H1 (cell line): ENCODE data around the gene RPRM.

Experiments
- CEBPB ChIP-seq: IDR thresholded peaks from 2 replicates; pipeline ENCODE4 v1.6.1; 2012; ENCODE audit warnings: low read depth, low read length
- CTCF ChIP-seq, 3 experiments: IDR thresholded peaks; 1 replicate in 2 of 3; 2 replicates in 1 of 3; pipeline versions ENCODE4 v1.5.1 to v1.6.1; 2011; ENCODE audit warnings: low read length in 3 of 3, mild to moderate bottlenecking in 3 of 3, inconsistent platforms in 2 of 3, low read depth in 1 of 3, moderate library complexity in 1 of 3; ENCODE audit not compliant: insufficient read depth in 1 of 3; ENCODE audit errors: control extremely low read depth in 1 of 3
- EP300 ChIP-seq, 2 experiments: IDR thresholded peaks; 1 replicate in 1 of 2; 2 replicates in 1 of 2; pipeline ENCODE4 v1.6.1; 2011 to 2012; ENCODE audit warnings: low read depth in 2 of 2, low read length in 2 of 2, mild to moderate bottlenecking in 2 of 2, borderline replicate concordance in 1 of 2, inconsistent platforms in 1 of 2, moderate library complexity in 1 of 2
- FOSL1 ChIP-seq: IDR thresholded peaks from 2 replicates; pipeline ENCODE4 v1.6.1; 2011; ENCODE audit warnings: mild to moderate bottlenecking, low read depth, low read length, moderate library complexity; ENCODE audit not compliant: insufficient read depth
- JUND ChIP-seq: IDR thresholded peaks from 2 replicates; pipeline ENCODE4 v1.6.1; 2011; ENCODE audit warnings: mild to moderate bottlenecking, improper control_type of control experiment, low read length
- KDM1A ChIP-seq: fragments of 200-600, 300-600 bp; sonication (generic); IDR thresholded peaks from 2 replicates; pipeline ENCODE4 v1.7.1; 2016; ENCODE audit warnings: mild to moderate bottlenecking, low read length, borderline replicate concordance
- MAX ChIP-seq: IDR thresholded peaks from 2 replicates; pipeline ENCODE4 v1.6.1; 2012; ENCODE audit warnings: inconsistent platforms
- PHF8 ChIP-seq: fragments of 200-600 bp; sonication (generic); conservative IDR thresholded peaks from 2 replicates; pipeline ENCODE4 v1.7.1; 2012; ENCODE audit warnings: low read depth, mild to moderate bottlenecking, inconsistent platforms, low read length, moderate library complexity
- POLR2A ChIP-seq, 2 experiments: IDR thresholded peaks; 1 replicate in 1 of 2; 2 replicates in 1 of 2; pipeline ENCODE4 v1.6.1; 2011; ENCODE audit warnings: low read depth in 2 of 2, low read length in 2 of 2, mild to moderate bottlenecking in 2 of 2; ENCODE audit errors: control extremely low read depth in 1 of 2
- POLR2AphosphoS5 ChIP-seq: IDR thresholded peaks from 2 replicates; pipeline ENCODE4 v1.6.1; 2011; ENCODE audit warnings: low read depth, low read length
- SP1 ChIP-seq: IDR thresholded peaks from 2 replicates; pipeline ENCODE4 v1.6.1; 2011; ENCODE audit warnings: low read depth, low read length
- TAF1 ChIP-seq: IDR thresholded peaks from 2 replicates; pipeline ENCODE4 v1.6.1; 2011; ENCODE audit warnings: mild to moderate bottlenecking, low read depth, low read length
- USF2 ChIP-seq: IDR thresholded peaks from 2 replicates; pipeline ENCODE4 v1.6.1; 2011; ENCODE audit warnings: low read length, improper control_type of control experiment
- TF ChIP-seq, protein P1 (sequence below): IDR thresholded peaks from 2 replicates; pipeline ENCODE4 v1.6.1; 2011; ENCODE audit warnings: low read depth, mild to moderate bottlenecking, low read length; ENCODE audit not compliant: insufficient read depth

GRCh38 chr2:153477636-153478288 lies 800 bp downstream of the RPRM start:
- TF ChIP-seq KDM1A (no peak), POLR2AphosphoS5 (0 out of 2 replicates have a peak, but pooled peaks have one; percentile 7), SP1 (no peak), CTCF (IDR thresholded peaks at IDR 0.05; ENCODE audit: control extremely low read depth in 1 of 3, insufficient read depth in 1 of 3, low read depth in 1 of 3, low read length in 3 of 3) (no peak), TAF1 (0 out of 2 replicates have a peak, but pooled peaks have one; percentile 4), PHF8 (no peak), POLR2A (IDR thresholded peaks at IDR 0.05; ENCODE audit: control extremely low read depth in 1 of 2, low read depth in 2 of 2, low read length in 2 of 2) (no peak), JUND (no peak), FOSL1 (no peak), CEBPB (no peak), EP300 (IDR thresholded peaks at IDR 0.05; ENCODE audit: borderline replicate concordance in 1 of 2, low read depth in 2 of 2, low read length in 2 of 2) (no peak), USF2 (no peak), MAX (peak; percentile 65)
- TF ChIP-seq, protein P1, sequence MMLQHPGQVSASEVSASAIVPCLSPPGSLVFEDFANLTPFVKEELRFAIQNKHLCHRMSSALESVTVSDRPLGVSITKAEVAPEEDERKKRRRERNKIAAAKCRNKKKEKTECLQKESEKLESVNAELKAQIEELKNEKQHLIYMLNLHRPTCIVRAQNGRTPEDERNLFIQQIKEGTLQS, result no peak
